GM12874 (cell line): ENCODE data around the gene GGTLC2.
A peak's percentile ranks its signal among the peaks of the same experiment; 100 is the strongest.

ENCODE experiments used
- TF ChIP-seq, protein P1 (sequence below): IDR thresholded peaks from 2 replicates; pipeline ENCODE4 v1.5.1; 2011; ENCODE audit warnings: low read depth, mild to moderate bottlenecking, control low read depth, low read length, moderate library complexity; ENCODE audit not compliant: insufficient read depth

Gene GGTLC2

DNA sequence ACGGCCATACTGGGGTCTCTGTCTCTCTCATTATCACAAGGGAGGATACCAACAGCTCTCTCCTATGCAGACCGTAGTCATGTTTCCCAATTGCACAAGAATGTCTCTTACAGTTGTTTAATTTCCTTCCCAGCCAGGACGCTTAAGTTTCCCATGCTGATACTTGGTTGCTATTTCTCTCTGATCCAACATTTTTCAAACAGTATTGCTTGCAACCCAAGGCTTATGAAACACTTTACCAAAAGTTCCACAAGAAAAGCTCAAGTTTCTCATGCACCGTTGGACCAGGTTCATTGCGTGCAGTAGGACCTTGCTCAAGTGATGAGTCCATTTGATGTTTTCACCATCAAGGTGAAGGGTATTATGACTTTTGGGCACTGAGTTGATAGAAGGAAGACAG is 46.6 kb downstream of the GGTLC2 start:
- TF ChIP-seq, protein P1, sequence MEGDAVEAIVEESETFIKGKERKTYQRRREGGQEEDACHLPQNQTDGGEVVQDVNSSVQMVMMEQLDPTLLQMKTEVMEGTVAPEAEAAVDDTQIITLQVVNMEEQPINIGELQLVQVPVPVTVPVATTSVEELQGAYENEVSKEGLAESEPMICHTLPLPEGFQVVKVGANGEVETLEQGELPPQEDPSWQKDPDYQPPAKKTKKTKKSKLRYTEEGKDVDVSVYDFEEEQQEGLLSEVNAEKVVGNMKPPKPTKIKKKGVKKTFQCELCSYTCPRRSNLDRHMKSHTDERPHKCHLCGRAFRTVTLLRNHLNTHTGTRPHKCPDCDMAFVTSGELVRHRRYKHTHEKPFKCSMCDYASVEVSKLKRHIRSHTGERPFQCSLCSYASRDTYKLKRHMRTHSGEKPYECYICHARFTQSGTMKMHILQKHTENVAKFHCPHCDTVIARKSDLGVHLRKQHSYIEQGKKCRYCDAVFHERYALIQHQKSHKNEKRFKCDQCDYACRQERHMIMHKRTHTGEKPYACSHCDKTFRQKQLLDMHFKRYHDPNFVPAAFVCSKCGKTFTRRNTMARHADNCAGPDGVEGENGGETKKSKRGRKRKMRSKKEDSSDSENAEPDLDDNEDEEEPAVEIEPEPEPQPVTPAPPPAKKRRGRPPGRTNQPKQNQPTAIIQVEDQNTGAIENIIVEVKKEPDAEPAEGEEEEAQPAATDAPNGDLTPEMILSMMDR: no peak

DNA sequence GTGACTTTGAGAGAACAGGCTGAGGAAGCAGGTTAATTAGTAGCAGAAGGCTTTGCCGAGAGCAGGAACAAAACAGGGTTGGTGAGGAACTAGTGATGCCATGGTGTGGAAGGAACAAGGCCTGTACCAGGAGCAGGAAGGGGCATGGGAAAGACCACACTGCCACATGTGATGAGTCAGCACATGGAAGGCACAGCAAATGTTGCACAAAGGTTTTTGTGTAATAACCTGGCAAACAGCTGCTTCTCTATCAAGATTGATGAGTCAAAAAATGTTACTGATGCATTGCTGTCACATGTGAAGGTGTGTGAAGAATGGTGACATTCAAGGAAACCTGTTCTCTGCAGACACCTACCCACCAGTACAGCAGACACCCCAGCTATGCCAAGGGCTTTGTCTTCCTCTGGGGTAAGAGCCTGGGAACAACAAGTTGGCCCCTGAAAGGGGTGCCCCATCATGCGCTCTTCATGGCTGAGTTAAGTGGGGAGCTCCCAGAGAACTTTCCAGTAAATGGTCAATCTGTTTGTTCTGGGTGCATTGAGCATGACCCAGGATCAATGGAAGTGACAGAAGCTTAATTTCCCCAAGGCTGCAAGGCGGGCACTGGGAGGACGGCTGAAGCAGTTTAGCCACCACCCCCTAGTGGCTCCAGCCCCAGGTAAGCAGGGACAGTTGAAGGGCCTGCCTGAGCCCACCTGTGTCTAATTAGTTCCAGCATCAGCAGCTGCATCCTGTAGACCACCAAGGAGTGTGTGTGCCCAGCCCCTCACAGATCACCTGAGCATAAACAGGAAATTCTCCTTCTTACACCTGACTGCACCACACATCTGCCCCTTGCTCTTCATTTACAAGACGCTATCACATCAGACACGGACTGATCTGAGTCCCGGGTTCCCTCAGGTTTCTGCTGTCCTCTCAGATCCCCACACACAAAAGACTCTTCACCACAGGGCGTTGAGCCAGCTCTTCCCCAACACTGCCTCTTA is 47.6 kb downstream of the GGTLC2 start:
- TF ChIP-seq, protein P1: no peak

DNA sequence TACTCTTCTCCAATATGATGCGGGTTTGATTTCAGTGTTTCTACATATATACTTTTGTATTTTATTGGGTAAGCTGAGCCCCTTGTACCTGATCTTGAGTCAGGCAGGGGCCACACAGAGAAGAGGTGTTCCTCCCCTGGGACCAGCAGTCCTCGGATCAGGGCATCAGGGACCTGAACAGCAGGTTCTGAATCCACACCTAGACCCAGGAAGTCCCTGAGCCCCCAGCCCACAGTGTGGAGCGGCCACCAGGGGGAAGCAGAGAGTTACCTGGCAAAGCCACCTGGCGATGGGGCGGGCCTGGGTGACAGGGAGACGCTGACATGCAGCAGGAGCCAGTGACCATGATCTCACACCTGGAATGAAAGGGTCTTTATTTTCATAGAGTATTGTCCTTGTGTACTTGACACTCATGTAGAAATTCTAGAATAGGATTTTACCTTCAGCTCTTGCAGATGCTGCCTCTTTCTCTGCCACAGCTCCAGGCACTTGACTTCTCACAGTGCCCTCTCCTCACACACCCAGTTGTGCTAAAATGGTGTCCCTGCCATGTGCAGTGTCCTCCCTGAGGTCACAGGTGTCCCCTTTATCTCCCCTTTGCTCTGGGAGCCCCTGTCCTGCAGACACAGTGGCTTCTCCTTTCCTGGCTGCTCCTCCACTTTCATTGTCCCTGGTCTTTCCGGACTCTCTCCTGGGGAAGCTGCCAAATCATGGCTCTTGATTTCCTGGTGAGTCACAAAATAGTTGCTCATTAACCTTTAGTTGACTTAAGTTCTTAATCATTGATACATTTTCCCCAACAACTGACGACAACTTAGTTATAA is 48.5 kb downstream of the GGTLC2 start:
- TF ChIP-seq, protein P1: peak; percentile 94

DNA sequence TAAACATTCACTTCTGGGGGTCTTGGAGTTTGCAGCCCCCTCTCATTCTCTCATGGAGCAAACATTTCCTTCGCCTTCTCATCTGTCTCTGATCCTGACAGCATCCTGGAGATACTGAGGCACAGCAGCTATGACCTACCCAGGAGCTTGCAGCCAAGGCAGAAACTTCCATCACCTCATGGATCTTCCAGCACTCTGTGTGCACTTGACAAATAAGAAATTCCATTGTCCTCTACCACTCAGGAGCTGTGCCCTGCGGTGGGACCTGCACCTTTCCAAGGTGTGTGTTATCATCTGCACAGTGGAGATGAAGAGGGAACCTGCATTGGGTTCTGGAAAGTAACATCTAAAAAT is 49.1 kb downstream of the GGTLC2 start:
- TF ChIP-seq, protein P1: no peak

DNA sequence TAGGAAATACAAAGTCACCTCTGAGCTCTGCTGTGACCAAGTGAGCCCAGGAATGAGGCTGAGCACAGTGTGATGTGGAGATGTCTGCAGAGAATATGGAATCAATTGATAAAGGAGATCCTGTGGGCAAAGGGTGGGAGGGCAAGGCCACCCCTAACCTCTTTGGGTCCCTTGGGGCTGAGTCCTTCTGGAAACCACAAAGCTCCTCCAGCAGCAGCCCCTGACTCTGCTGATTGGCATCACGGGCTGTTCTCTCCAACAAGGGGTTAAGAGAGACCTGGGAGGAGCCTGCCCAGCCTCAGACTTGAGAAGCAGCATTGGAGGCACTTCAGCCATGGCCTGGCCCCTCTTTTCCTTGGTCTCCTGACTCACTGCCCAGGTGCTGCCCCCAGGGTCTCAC is 49.7 kb downstream of the GGTLC2 start:
- TF ChIP-seq, protein P1: no peak

DNA sequence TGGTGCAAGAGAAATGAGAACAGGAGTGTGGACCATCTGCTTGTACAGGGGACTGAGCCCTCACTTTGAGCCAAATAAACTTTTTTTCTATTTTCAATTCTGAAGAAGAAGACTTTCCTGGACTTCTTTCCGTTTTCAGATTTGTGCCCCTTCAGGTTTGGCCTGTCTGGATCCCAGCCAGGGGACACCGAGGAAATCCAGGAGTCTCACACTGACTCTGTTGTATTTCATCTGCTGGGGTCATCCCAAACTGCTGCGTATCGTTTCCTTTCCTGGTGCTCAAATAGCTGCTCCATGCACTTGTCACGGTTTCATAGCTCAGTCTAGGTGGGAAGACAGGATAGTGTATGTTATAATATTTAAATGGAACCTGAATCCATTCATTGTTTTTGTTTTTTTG is 51.7 kb downstream of the GGTLC2 start:
- TF ChIP-seq, protein P1: no peak
